SK-N-SH (cell line): ENCODE data around the gene ARID2.

ENCODE experiments used
- CTCF ChIP-seq: fragments of 200-600 bp; sonication (generic); IDR thresholded peaks from 2 replicates; pipeline ENCODE4 v1.6.1; 2017; ENCODE audit warnings: antibody characterized with exemption, mild to moderate bottlenecking, moderate library complexity
- FOXM1 ChIP-seq: IDR thresholded peaks from 2 replicates; pipeline ENCODE4 v1.4.0; 2012; ENCODE audit warnings: low read depth, mild to moderate bottlenecking
- POLR2AphosphoS5 ChIP-seq: IDR thresholded peaks from 2 replicates; pipeline ENCODE4 v1.6.1; 2012; ENCODE audit warnings: low read depth, low read length
- RCOR1 ChIP-seq: fragments of 150-350 bp; IDR thresholded peaks from 2 replicates; pipeline ENCODE4 v1.6.1; 2017; ENCODE audit warnings: antibody characterized with exemption, low read length
- RXRA ChIP-seq: IDR thresholded peaks from 2 replicates; pipeline ENCODE4 v1.4.0; 2012; ENCODE audit warnings: low read depth, mild to moderate bottlenecking, borderline replicate concordance
- TCF12 ChIP-seq: IDR thresholded peaks from 2 replicates; pipeline ENCODE4 v1.4.0; 2012
- USF2 ChIP-seq: fragments of 150-350 bp; IDR thresholded peaks from 2 replicates; pipeline ENCODE4 v1.6.1; 2017; ENCODE audit warnings: antibody characterized with exemption, low read length, low read depth, borderline replicate concordance
- ZBTB33 ChIP-seq: IDR thresholded peaks from 2 replicates; pipeline ENCODE4 v1.4.0; 2012; ENCODE audit warnings: low read depth, borderline replicate concordance

DNA sequence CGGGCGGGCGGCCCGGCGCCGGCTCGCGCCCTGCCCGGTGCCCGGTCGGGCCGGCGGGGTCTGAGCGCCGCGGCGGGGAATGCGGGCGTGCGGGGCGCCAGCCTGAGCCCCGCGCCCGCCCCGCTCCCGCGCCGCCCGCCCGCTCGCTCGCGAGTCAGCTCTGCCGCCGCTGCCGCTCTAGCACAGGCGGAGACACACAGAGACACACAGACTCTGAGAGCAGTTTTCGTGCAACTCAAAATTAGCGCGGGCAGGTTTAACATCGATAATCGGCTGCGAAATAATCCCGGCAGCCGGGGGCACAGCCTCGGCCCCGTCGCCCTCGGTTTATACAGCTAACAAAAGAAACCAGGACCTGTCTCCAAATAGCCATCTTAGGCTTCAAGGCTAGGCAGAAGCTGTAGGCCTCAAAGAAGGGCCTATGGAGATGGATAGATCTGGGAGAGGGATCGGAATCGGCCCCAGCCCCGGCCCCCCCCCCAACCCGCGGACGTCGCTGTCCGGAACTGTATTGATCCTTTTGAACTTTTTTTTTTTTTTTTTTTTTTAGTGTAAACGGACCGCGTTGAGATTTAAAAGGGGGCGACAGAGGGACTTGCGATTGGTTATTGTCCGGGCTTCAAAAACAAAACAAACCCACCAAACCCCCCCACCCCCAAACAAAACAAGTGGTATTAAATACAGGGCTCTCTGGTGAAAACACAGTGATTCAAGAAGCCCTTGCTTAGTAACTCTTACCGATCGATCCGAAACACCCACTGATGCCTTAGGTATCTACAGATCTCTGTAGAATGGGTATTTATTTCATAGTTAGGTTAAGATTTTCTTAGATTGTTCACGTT is 1.1 kb downstream of the ARID2 start:
- TF ChIP-seq FOXM1, result no peak
- TF ChIP-seq CTCF, result no peak
- no peak for TF ChIP-seq POLR2AphosphoS5
- TF ChIP-seq RCOR1, result no peak
- no peak for TF ChIP-seq ZBTB33
- no peak for TF ChIP-seq USF2
- TF ChIP-seq TCF12, result no peak
- TF ChIP-seq RXRA, result no peak
